ENCODE data around the gene CACNB3.

GRCh38 chr12:48776956-48777355, 41.3 kb upstream of the CACNB3 start:
- TF ChIP-seq POLR2A (IDR thresholded peaks at IDR 0.05) = no peak
- TF ChIP-seq CTCF (IDR thresholded peaks at IDR 0.05) = no peak

Data from vagina (tissue), 2 donors.